ENCODE data around the gene MAOA.

The MAOA gene

GRCh38 chrX:43688586-43688985 is 32.5 kb downstream of the MAOA start:
- no CpG with 5 or more reads among the region's 1 CpG for WGBS (ENCODE audit: extremely low coverage, insufficient coverage, insufficient read length)
- Histone ChIP-seq H3K14ac (ENCODE audit: low read length) (no peak overlapping the region), H3K4ac (ENCODE audit: low read depth, low read length) (no peak overlapping the region)

DNA sequence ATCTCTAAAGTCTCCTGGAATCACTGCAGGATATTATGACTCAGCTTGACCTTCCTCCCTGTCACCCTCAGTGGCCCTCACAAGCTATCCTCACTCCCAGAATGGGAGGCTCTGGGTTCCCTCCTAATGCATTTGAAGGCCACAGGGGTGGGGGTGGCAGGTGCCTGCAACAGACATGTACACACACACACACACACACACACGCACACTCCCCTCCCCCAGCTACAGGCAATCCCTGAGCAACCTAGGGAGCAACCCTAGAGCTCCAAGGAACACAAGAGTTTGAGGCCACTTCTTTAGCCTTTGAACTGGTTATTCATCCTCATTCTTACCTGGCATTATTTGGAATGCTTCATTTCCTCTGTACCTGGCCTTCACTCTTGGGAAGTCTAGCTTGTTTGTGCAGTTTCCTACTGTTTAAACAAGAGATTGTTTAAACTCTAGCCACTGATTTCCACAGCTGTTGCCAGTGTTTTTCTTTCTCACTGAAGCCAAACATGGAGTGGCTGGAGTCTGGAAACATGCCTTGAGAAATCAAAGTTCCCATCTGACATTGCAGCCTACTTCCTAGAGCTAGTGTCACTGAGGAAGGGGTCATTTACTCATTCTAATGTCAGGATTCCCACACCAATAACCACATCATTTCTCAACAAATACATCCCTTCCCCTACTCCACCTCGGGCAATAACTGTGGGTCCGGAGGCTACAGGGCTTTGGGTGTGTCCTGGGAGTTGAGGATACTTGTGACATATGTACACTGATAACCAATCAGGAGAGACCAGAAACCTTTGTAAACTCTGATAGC is 37.7 kb downstream of the MAOA start:
- Histone ChIP-seq H3K27ac (ENCODE audit: low read depth, low read length) (no peak overlapping the region), H3K36me3 (ENCODE audit: control insufficient read depth in 1 of 2, insufficient read depth in 2 of 2, low read length in 2 of 2) (no peaks in the 10 kb centered on the region), H2AK5ac (ENCODE audit: low read length) (no peak overlapping the region), H3K9me3 (ENCODE audit: insufficient read depth, low read depth, low read length) (no peaks in the 10 kb centered on the region), H3K4me1 (ENCODE audit: control insufficient read depth in 1 of 2, insufficient read depth in 2 of 2, low read length in 2 of 2) (peaks cover 0 to 3% of the 10 kb centered on the region in 2 experiments), H3K27me3 (ENCODE audit: insufficient read depth, low read length) (no peaks in the 10 kb centered on the region), H3K14ac (ENCODE audit: low read length) (no peak overlapping the region), H4K8ac (ENCODE audit: low read depth, low read length) (no peak overlapping the region), H3K79me1 (ENCODE audit: low read length) (peaks cover 2% of the 10 kb centered on the region), H2AFZ (ENCODE audit: insufficient read depth, low read length, poor library complexity) (no peak overlapping the region), H3K4me3 (ENCODE audit: low read depth, low read length) (no peak overlapping the region), H3K4ac (ENCODE audit: low read depth, low read length) (no peak overlapping the region), H4K91ac (ENCODE audit: low read depth, low read length) (no peak overlapping the region), H2BK12ac (ENCODE audit: low read length) (no peak overlapping the region), H3K9ac (ENCODE audit: low read length) (no peak overlapping the region), H2BK120ac (ENCODE audit: insufficient read depth, low read length, poor library complexity) (no peak overlapping the region), H3K23ac (ENCODE audit: low read length) (no peak overlapping the region), H2BK5ac (ENCODE audit: low read depth, low read length, poor library complexity) (no peak overlapping the region), H4K12ac (ENCODE audit: low read depth, low read length) (no peak overlapping the region), H3K18ac (ENCODE audit: low read length) (no peak overlapping the region), H3K79me2 (ENCODE audit: control insufficient read depth, insufficient read depth, low read length, poor library complexity) (no peaks in the 10 kb centered on the region), H3K4me2 (ENCODE audit: low read length) (no peak overlapping the region)
- WGBS (ENCODE audit: extremely low coverage, insufficient coverage, insufficient read length), result no CpG with 5 or more reads among the region's 3 CpGs
- peak; percentile 67 to 78 for DNase-seq

More at GRCh38 chrX:43688586-43688985, 32.5 kb downstream of the MAOA start:
- Histone ChIP-seq H4K8ac (ENCODE audit: low read depth, low read length) (no peak overlapping the region), H2AK5ac (ENCODE audit: low read length) (no peak overlapping the region), H3K9ac (ENCODE audit: low read length) (no peak overlapping the region), H3K9me3 (ENCODE audit: insufficient read depth, low read depth, low read length) (no peaks in the 10 kb centered on the region), H3K23ac (ENCODE audit: low read length) (no peak overlapping the region), H3K18ac (ENCODE audit: low read length) (no peak overlapping the region), H2AFZ (ENCODE audit: insufficient read depth, low read length, poor library complexity) (no peak overlapping the region), H2BK12ac (ENCODE audit: low read length) (no peak overlapping the region), H2BK120ac (ENCODE audit: insufficient read depth, low read length, poor library complexity) (no peak overlapping the region), H4K12ac (ENCODE audit: low read depth, low read length) (no peak overlapping the region), H3K27ac (ENCODE audit: low read depth, low read length) (no peak overlapping the region), H3K36me3 (ENCODE audit: control insufficient read depth in 1 of 2, insufficient read depth in 2 of 2, low read length in 2 of 2) (no peaks in the 10 kb centered on the region), H3K27me3 (ENCODE audit: insufficient read depth, low read length) (no peaks in the 10 kb centered on the region), H2BK5ac (ENCODE audit: low read depth, low read length, poor library complexity) (no peak overlapping the region), H3K79me1 (ENCODE audit: low read length) (peaks cover 1% of the 10 kb centered on the region), H3K4me3 (ENCODE audit: low read depth, low read length) (no peak overlapping the region), H4K91ac (ENCODE audit: low read depth, low read length) (no peak overlapping the region), H3K4me1 (ENCODE audit: control insufficient read depth in 1 of 2, insufficient read depth in 2 of 2, low read length in 2 of 2) (no peaks in the 10 kb centered on the region), H3K79me2 (ENCODE audit: control insufficient read depth, insufficient read depth, low read length, poor library complexity) (no peaks in the 10 kb centered on the region), H3K4me2 (ENCODE audit: low read length) (no peak overlapping the region)
- peak in 1 of 2 donors; percentile 24 for DNase-seq

GRCh38 chrX:43699475-43699874 is 43.4 kb downstream of the MAOA start:
- Histone ChIP-seq H3K4ac (ENCODE audit: low read depth, low read length) (no peak overlapping the region), H4K12ac (ENCODE audit: low read depth, low read length) (no peak overlapping the region), H3K27ac (ENCODE audit: low read depth, low read length) (no peak overlapping the region), H3K9ac (ENCODE audit: low read length) (no peak overlapping the region), H3K9me3 (ENCODE audit: insufficient read depth, low read depth, low read length) (no peaks in the 10 kb centered on the region), H3K14ac (ENCODE audit: low read length) (no peak overlapping the region), H3K79me1 (ENCODE audit: low read length) (no peaks in the 10 kb centered on the region), H3K18ac (ENCODE audit: low read length) (no peak overlapping the region), H2AFZ (ENCODE audit: insufficient read depth, low read length, poor library complexity) (no peak overlapping the region), H2BK12ac (ENCODE audit: low read length) (no peak overlapping the region), H3K4me3 (ENCODE audit: low read depth, low read length) (no peak overlapping the region), H3K79me2 (ENCODE audit: control insufficient read depth, insufficient read depth, low read length, poor library complexity) (no peaks in the 10 kb centered on the region), H2AK5ac (ENCODE audit: low read length) (no peak overlapping the region), H4K91ac (ENCODE audit: low read depth, low read length) (no peak overlapping the region), H2BK5ac (ENCODE audit: low read depth, low read length, poor library complexity) (no peak overlapping the region), H3K36me3 (ENCODE audit: control insufficient read depth in 1 of 2, insufficient read depth in 2 of 2, low read length in 2 of 2) (no peaks in the 10 kb centered on the region), H3K27me3 (ENCODE audit: insufficient read depth, low read length) (no peaks in the 10 kb centered on the region), H3K23ac (ENCODE audit: low read length) (no peak overlapping the region), H3K4me2 (ENCODE audit: low read length) (no peak overlapping the region), H3K4me1 (ENCODE audit: control insufficient read depth in 1 of 2, insufficient read depth in 2 of 2, low read length in 2 of 2) (peaks cover 0 to 1% of the 10 kb centered on the region in 2 experiments), H4K8ac (ENCODE audit: low read depth, low read length) (no peak overlapping the region), H2BK120ac (ENCODE audit: insufficient read depth, low read length, poor library complexity) (no peak overlapping the region)
- no CpG with 5 or more reads among the region's 3 CpGs for WGBS (ENCODE audit: extremely low coverage, insufficient coverage, insufficient read length)
- no peak for DNase-seq

- Histone ChIP-seq H3K79me2 (ENCODE audit: control insufficient read depth, insufficient read depth, low read length, poor library complexity) (no peaks in the 10 kb centered on the region), H3K9me3 (ENCODE audit: insufficient read depth, low read depth, low read length) (no peaks in the 10 kb centered on the region), H3K4me3 (ENCODE audit: low read depth, low read length) (no peak overlapping the region), H2BK5ac (ENCODE audit: low read depth, low read length, poor library complexity) (no peak overlapping the region), H3K27ac (ENCODE audit: low read depth, low read length) (no peak overlapping the region), H3K18ac (ENCODE audit: low read length) (no peak overlapping the region), H3K9ac (ENCODE audit: low read length) (no peak overlapping the region), H3K36me3 (ENCODE audit: control insufficient read depth in 1 of 2, insufficient read depth in 2 of 2, low read length in 2 of 2) (no peaks in the 10 kb centered on the region), H3K14ac (ENCODE audit: low read length) (no peak overlapping the region), H3K23ac (ENCODE audit: low read length) (no peak overlapping the region), H3K4me2 (ENCODE audit: low read length) (no peak overlapping the region), H4K91ac (ENCODE audit: low read depth, low read length) (no peak overlapping the region), H2BK12ac (ENCODE audit: low read length) (no peak overlapping the region), H3K4ac (ENCODE audit: low read depth, low read length) (no peak overlapping the region), H2AFZ (ENCODE audit: insufficient read depth, low read length, poor library complexity) (no peak overlapping the region), H4K8ac (ENCODE audit: low read depth, low read length) (no peak overlapping the region), H2BK120ac (ENCODE audit: insufficient read depth, low read length, poor library complexity) (no peak overlapping the region), H3K27me3 (ENCODE audit: insufficient read depth, low read length) (no peaks in the 10 kb centered on the region), H3K79me1 (ENCODE audit: low read length) (no peaks in the 10 kb centered on the region), H2AK5ac (ENCODE audit: low read length) (no peak overlapping the region), H3K4me1 (ENCODE audit: control insufficient read depth in 1 of 2, insufficient read depth in 2 of 2, low read length in 2 of 2) (peaks cover 0 to 1% of the 10 kb centered on the region in 2 experiments), H4K12ac (ENCODE audit: low read depth, low read length) (no peak overlapping the region)
- WGBS (ENCODE audit: extremely low coverage, insufficient coverage, insufficient read length), result no CpG with 5 or more reads among the region's 2 CpGs
- DNase-seq, result no peak
Measured at GRCh38 chrX:43702079-43702524, 46.0 kb downstream of the MAOA start.
